GM12865 (cell line): ENCODE results near the gene FAM241B.

Experiments used
- DNase-seq: peaks from one replicate; pipeline ENCODE4 v3.0.0; 2010; ENCODE audit warnings: low read depth
- H3K4me3 ChIP-seq: 2 replicates; pipeline ENCODE4 v1.5.1; 2011; ENCODE audit warnings: mild to moderate bottlenecking, low read depth, low read length, control low read depth
- TF ChIP-seq, protein P1 (sequence below): IDR thresholded peaks from 2 replicates; pipeline ENCODE4 v1.5.1; 2011; ENCODE audit warnings: low read length, control low read depth, low read depth, inconsistent platforms; ENCODE audit not compliant: insufficient read depth; ENCODE audit errors: missing control alignments

The FAM241B gene

DNA sequence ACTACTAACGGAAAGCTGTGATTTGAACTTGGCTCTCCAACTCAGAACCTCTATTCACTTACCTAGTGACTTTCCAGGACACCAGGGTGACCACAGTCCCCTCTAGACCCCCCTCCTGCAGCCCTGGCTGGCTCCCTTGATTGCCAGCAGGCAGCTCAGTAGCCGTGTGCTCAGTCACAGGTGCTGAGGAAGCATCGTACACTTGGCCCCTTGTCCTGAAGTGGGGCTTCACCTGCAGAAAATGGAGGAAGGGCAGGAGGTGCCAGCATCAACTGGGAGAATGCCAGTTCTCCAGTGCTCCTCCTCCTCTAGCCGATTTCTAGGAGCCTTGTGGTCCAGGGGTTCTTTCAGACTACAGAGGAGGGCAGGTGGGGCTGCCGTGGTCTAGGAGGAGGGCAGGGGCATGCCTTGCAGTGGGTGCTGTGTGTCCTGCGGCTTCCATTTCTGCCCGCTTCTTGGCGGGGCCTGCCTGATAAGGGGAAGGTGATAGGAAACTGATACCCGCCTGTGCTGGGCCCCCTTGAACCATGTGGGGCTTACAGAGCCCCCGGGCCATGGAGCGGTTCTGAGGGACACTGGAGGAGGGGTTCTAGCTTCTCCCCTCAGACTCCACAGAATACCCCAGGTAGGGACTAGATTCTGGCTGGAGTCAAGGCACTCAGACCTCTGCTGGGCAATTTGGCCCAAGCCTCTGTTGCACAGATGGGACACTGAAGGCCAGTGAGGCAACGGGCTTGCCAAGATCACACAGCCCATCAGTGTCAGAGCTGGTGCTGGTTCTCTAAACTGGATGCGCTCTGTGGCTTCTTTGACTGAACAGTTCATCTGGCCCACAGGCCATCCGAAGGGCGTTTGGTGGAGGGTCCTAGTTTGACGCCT lies 14.0 kb downstream of the FAM241B start:
- H3K4me3 ChIP-seq = no peak overlapping the region

DNA sequence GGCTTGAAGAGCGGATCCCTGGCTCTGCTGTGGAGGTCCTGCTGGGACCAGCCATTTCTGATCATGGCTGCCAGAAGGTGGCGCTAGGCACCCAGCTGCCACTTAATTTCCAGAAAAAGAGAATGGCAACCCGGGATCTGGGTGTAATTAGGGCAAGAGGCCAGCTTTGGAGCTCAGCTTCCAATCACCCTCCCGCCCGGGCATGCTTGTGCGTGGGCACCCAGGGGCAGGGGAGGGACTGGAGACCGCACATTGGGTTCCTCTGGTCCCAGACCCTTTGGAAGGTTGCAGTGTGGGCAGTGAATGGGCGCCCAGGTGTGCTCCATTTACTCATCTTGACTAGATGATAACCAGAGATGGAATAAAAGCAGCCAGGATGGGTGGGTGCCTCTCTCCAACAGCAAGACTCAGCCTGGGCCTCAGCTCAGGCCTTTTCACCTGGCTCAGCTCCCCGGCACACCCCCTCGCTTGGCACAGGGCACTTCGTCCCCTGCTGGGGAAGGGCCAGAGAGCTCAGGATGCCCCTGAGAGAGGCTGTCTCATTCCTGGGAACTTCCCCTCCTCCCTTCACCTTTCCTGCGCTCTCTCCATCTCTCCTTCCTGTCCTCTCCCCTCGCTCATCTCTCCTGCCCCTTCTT lies 14.7 kb downstream of the FAM241B start:
- peak; percentile 51 for DNase-seq
- H3K4me3 ChIP-seq = no peak overlapping the region
- TF ChIP-seq, protein P1, sequence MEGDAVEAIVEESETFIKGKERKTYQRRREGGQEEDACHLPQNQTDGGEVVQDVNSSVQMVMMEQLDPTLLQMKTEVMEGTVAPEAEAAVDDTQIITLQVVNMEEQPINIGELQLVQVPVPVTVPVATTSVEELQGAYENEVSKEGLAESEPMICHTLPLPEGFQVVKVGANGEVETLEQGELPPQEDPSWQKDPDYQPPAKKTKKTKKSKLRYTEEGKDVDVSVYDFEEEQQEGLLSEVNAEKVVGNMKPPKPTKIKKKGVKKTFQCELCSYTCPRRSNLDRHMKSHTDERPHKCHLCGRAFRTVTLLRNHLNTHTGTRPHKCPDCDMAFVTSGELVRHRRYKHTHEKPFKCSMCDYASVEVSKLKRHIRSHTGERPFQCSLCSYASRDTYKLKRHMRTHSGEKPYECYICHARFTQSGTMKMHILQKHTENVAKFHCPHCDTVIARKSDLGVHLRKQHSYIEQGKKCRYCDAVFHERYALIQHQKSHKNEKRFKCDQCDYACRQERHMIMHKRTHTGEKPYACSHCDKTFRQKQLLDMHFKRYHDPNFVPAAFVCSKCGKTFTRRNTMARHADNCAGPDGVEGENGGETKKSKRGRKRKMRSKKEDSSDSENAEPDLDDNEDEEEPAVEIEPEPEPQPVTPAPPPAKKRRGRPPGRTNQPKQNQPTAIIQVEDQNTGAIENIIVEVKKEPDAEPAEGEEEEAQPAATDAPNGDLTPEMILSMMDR = peak; percentile 77

More for the DNA sequence above, 14.0 kb downstream of the FAM241B start:
- TF ChIP-seq, protein P1 = no peak
- DNase-seq = no peak

DNA sequence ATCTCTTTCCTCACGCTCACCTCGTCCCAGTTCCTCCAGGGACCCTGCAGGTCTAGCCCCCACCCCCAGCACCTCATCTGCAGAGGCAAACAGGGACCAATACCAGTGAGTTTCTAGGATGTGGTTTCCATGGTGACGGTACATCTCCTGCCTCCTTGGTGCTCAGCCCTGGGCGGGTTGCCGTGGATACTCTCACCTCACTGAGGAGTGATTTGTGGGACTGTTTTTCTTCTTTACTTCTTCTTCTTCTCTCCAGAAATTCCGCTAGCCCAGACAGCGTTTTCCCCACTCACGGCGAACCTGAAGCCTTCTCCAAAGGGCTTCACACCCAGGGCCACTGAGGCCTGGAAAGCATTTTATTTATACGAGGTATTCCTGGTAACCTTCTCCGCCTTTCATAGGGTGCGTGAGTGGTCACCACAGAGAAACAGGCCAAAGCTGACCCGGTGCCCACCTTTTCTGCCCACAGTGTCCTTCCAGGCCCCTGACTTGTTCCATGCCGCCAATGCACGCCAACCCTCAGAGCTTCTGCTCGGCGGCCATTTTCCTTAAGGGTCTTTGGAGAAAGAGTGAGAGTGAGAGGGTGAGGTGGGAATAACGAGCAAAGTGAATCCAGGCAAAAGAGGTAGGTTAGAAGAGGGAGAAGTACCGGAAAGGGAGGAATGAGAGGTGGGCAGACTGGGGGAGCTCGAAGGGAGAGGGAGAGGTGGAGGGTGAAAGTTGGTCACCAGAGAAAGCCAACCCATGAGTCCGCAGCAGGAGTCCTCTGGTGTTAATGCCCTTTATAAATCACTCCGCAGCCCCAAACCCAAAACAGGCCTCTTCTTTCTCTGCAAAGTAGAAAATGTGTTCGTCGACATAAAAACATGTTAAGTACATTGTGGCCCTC lies 15.5 kb downstream of the FAM241B start:
- no peak overlapping the region for H3K4me3 ChIP-seq
- TF ChIP-seq, protein P1 = no peak
- no peak for DNase-seq

DNA sequence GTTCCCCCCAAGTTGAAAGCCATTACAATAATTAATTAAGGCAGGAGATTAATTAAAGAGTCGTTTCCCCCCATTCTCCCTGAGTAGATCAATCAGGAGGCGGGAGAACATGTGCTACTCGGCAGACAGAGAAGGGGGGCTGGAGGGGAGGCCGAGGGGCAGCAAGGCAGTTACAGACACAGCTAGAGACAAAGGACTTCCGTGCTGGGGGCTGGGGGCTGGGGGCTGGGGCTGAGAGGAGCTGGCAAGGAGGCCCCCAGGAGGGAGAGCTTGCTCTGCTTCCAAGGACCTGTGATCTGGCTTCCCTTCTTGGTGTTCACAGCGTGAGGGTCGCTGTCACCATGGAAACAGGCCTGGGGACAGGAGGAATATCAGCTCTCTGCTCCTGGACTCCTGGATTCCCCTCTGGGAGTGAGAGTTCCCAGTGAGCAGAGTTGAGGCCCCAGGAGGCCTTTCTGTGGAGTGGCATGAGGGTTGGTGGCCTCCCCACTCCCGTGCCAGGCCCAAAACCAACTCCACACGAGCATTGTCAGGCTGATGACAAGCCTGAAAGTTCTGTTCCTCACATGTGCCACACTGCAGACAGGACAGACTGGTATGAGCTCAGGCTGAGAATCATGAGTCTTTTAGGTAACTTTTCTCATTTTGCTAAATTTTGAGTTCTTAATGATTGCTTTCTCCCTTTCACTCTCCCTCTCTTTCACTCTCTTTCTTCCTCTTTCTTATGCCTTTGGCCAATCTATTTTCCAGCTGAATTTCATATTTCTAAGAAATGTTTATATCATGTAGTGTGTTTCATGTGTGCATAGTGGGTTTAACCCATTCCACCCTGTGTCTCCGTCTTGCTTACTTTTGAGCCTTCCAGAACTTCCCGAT lies 16.4 kb downstream of the FAM241B start:
- no peak for DNase-seq
- TF ChIP-seq, protein P1 = no peak
- no peak overlapping the region for H3K4me3 ChIP-seq

DNA sequence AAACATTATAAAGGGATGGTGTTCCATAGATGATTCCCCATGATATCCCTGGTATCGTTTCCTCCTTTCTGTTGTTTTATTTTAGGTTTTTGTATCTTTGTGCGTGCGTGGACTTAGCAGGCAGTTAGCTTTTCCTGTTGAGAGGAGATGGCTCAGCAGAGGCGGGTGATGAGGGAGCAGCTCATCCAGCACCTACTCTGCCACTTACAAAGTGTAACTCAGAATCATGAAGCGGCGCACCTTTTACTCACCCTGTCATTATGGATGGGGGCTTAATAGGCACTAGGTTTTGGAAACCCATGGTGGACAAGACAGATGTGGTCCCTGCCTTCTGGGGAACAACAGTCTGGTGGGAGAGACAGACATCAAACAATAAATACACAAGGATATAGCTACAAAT lies 17.1 kb downstream of the FAM241B start:
- no peak for DNase-seq
- no peak overlapping the region for H3K4me3 ChIP-seq
- TF ChIP-seq, protein P1 = no peak

DNA sequence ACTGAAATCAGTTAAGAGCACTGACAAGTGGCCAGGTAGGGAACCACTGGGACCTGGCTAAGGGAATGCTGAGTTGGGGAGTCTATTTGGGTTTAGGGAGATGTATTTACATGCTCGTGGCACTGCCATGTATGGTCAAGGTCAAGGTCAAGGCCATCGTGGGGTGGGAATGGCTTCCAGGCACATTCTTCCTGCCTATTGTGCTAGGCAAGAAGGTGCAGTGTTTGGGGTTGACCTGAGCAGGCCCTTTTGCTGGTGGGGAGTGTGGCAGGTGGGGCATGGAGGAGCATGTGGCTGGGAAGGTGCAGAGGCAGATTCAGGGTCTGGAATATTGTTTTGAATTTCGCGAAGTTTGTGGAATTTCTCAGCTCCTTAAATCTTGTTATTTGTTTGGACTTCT lies 17.8 kb downstream of the FAM241B start:
- TF ChIP-seq, protein P1 = no peak
- no peak overlapping the region for H3K4me3 ChIP-seq
- no peak for DNase-seq
